DOHH2 (cell line): ENCODE data around the gene ARHGAP33.

Experiments
- H3F3A ChIP-seq: fragments of 200-600 bp; sonication (generic), shearing (Covaris generic); 2 replicates; pipeline ENCODE4 v1.6.0; 2016; ENCODE audit warnings: antibody characterized with exemption, mild to moderate bottlenecking; ENCODE audit not compliant: control insufficient read depth, insufficient read depth
- H3K27ac ChIP-seq: fragments of 200-600 bp; sonication (generic); 2 replicates; pipeline ENCODE4 v1.5.1; 2014; ENCODE audit warnings: low read depth, mild to moderate bottlenecking, low read length, moderate library complexity
- H3K27me3 ChIP-seq: fragments of 200-600 bp; sonication (generic); 2 replicates; pipeline ENCODE4 v1.6.1; 2014; ENCODE audit warnings: mild to moderate bottlenecking, low read length, mixed read lengths; ENCODE audit not compliant: control insufficient read depth
- H3K36me3 ChIP-seq: fragments of 200-600 bp; sonication (generic); 2 replicates; pipeline ENCODE4 v1.6.1; 2014; ENCODE audit warnings: mild to moderate bottlenecking, low read length, moderate library complexity, mixed read lengths; ENCODE audit not compliant: control insufficient read depth
- H3K4me1 ChIP-seq: fragments of 200-600 bp; sonication (generic); 2 replicates; pipeline ENCODE4 v1.6.1; 2014; ENCODE audit warnings: mild to moderate bottlenecking, low read length, mixed read lengths; ENCODE audit not compliant: control insufficient read depth
- H3K4me2 ChIP-seq: fragments of 200-600 bp; sonication (generic); 2 replicates; pipeline ENCODE4 v1.6.0; 2014; ENCODE audit warnings: mild to moderate bottlenecking, low read length, moderate library complexity
- H3K4me3 ChIP-seq: fragments of 200-600 bp; sonication (generic); 2 replicates; pipeline ENCODE4 v1.5.1; 2014; ENCODE audit warnings: mild to moderate bottlenecking, low read length, mixed read lengths
- H3K79me2 ChIP-seq: fragments of 200-600 bp; sonication (generic); 2 replicates; pipeline ENCODE4 v1.6.1; 2014; ENCODE audit warnings: mild to moderate bottlenecking, low read length, mixed read lengths; ENCODE audit not compliant: control insufficient read depth
- H3K9me2 ChIP-seq: fragments of 200-600 bp; sonication (generic); replicated peaks from 2 replicates; pipeline ENCODE4 v1.6.1; 2014; ENCODE audit warnings: mild to moderate bottlenecking, low read length, mixed read lengths; ENCODE audit not compliant: control insufficient read depth
- H3K9me3 ChIP-seq: fragments of 200-600 bp; sonication (generic); 2 replicates; pipeline ENCODE4 v1.6.1; 2014; ENCODE audit warnings: antibody characterized with exemption, low read length, mixed read lengths; ENCODE audit not compliant: control insufficient read depth, insufficient read depth
- H4K20me1 ChIP-seq: fragments of 200-600 bp; sonication (generic); 2 replicates; pipeline ENCODE4 v1.6.0; 2014; ENCODE audit warnings: low read depth, mild to moderate bottlenecking, antibody characterized with exemption, low read length, moderate library complexity; ENCODE audit not compliant: control insufficient read depth, insufficient read depth
- CTCF ChIP-seq: fragments of 200-600 bp; sonication (generic); IDR thresholded peaks from one replicate; pipeline ENCODE4 v1.5.1; 2014; ENCODE audit warnings: antibody characterized with exemption, mild to moderate bottlenecking, low read depth, low read length; ENCODE audit not compliant: poor library complexity, severe bottlenecking
- EZH2phosphoT487 ChIP-seq: fragments of 200-600 bp; sonication (generic); IDR thresholded peaks from 2 replicates; pipeline ENCODE4 v1.6.1; 2017; ENCODE audit warnings: borderline replicate concordance, mild to moderate bottlenecking, antibody characterized with exemption, low read length, moderate library complexity, mixed read lengths

ARHGAP33 gene

GRCh38 chr19:35731353-35731752 is 44.0 kb upstream of the ARHGAP33 start:
- Histone ChIP-seq H3K4me1 (0 out of 2 replicates have a peak, but pooled peaks cover 1% of the 10 kb centered on the region), H3K27me3 (no peaks in the 10 kb centered on the region), H3F3A (peaks cover 3% of the 10 kb centered on the region; the same call in 1 of the 2 replicates), H3K79me2 (no peaks in the 10 kb centered on the region), H3K4me3 (no peak overlapping the region), H4K20me1 (no peaks in the 10 kb centered on the region), H3K36me3 (peaks cover 90% of the 10 kb centered on the region), H3K27ac (no peak overlapping the region), H3K9me3 (no peaks in the 10 kb centered on the region), H3K9me2 (no peaks in the 10 kb centered on the region), H3K4me2 (no peak overlapping the region)
- no peak for TF ChIP-seq EZH2phosphoT487
- TF ChIP-seq CTCF: no peak

- no peaks in the 10 kb centered on the region for H3K9me3 ChIP-seq
- H3K4me2 ChIP-seq: no peak overlapping the region
- H3K9me2 ChIP-seq: no peaks in the 10 kb centered on the region
- no peak overlapping the region for H3K27ac ChIP-seq
- no peak overlapping the region for H3K4me3 ChIP-seq
- H3K27me3 ChIP-seq: no peaks in the 10 kb centered on the region
- peaks cover 4% of the 10 kb centered on the region; the same call in 1 of the 2 replicates for H3F3A ChIP-seq
- TF ChIP-seq EZH2phosphoT487 (no peak), CTCF (no peak)
- H4K20me1 ChIP-seq: no peaks in the 10 kb centered on the region
- H3K79me2 ChIP-seq: no peaks in the 10 kb centered on the region
- H3K36me3 ChIP-seq: peaks cover 92% of the 10 kb centered on the region
- peaks cover 6% of the 10 kb centered on the region for H3K4me1 ChIP-seq
Measured at GRCh38 chr19:35731779-35732405, 43.5 kb upstream of the ARHGAP33 start.

- Histone ChIP-seq H3F3A (peaks cover 10% of the 10 kb centered on the region), H3K27me3 (no peaks in the 10 kb centered on the region), H3K36me3 (peaks cover 91% of the 10 kb centered on the region), H3K27ac (no peak overlapping the region), H3K9me2 (no peaks in the 10 kb centered on the region), H3K4me3 (no peak overlapping the region), H3K79me2 (no peaks in the 10 kb centered on the region), H3K4me1 (peaks cover 14% of the 10 kb centered on the region), H3K9me3 (no peaks in the 10 kb centered on the region), H4K20me1 (no peaks in the 10 kb centered on the region), H3K4me2 (no peak overlapping the region)
- no peak for TF ChIP-seq CTCF
- no peak for TF ChIP-seq EZH2phosphoT487
Measured at GRCh38 chr19:35732540-35733179, 42.7 kb upstream of the ARHGAP33 start.
